SK-N-SH (cell line): ENCODE results near the gene NOL4L. TPM values are rescaled to one million over a fixed set of nuclear protein-coding genes. Genes with fewer than 3 reads are reported as not detected.

Experiments used
- CTCF ChIA-PET: fragments of 300-600, 350-600 bp; formaldehyde crosslinking; extraction: SDS; loops from one replicate; lab custom pipeline; 2021; lab: Yijun Ruan, JAX
- POLR2A ChIA-PET: fragments of 350-600 bp; sonication (Branson Sonifier 250); formaldehyde crosslinking; extraction: SDS; loops from one replicate; lab custom pipeline; 2020; ENCODE audit warnings: antibody characterized with exemption, inconsistent platforms; lab: Yijun Ruan, JAX
- DNase-seq: peaks from one replicate; pipeline ENCODE4 v3.0.0; 2012
- H2AFZ ChIP-seq: fragments of 200-600 bp; sonication (generic); 2 replicates; pipeline ENCODE4 v1.8.1; 2016; ENCODE audit warnings: antibody characterized with exemption, mild to moderate bottlenecking, low read depth
- H3F3A ChIP-seq: fragments of 200-600 bp; sonication (generic); replicated peaks from 2 replicates; pipeline ENCODE3; 2016; ENCODE audit warnings: antibody characterized with exemption, mild to moderate bottlenecking; ENCODE audit not compliant: insufficient read depth
- H3K27ac ChIP-seq, 2 experiments: fragments of 200-500 bp in 1 of 2; fragments of 200-600 bp in 1 of 2; sonication (Bioruptor generic) in 1 of 2; sonication (generic), shearing (Covaris generic) in 1 of 2; 2 replicates each; pipeline versions ENCODE4 v1.5.1 to v1.6.1; 2014 to 2016; ENCODE audit warnings: low read depth in 2 of 2, inconsistent platforms in 1 of 2, low read length in 1 of 2, mild to moderate bottlenecking in 1 of 2, mixed read lengths in 1 of 2
- H3K27me3 ChIP-seq: fragments of 200-600 bp; sonication (generic), shearing (Covaris generic); 2 replicates; pipeline ENCODE4 v1.6.1; 2016; ENCODE audit warnings: mixed run types; ENCODE audit not compliant: insufficient read depth
- H3K36me3 ChIP-seq, 2 experiments: fragments of 200-500 bp in 1 of 2; fragments of 200-600 bp in 1 of 2; sonication (Bioruptor generic) in 1 of 2; sonication (generic) in 1 of 2; replicated peaks in 1 of 2; 2 replicates each; pipeline versions ENCODE3 to v1.5.1; 2014 to 2016; ENCODE audit warnings: low read length in 1 of 2, mild to moderate bottlenecking in 1 of 2; ENCODE audit not compliant: insufficient read depth in 2 of 2, control insufficient read depth in 1 of 2
- H3K4me1 ChIP-seq, 2 experiments: fragments of 200-500 bp in 1 of 2; fragments of 200-600 bp in 1 of 2; sonication (Bioruptor generic) in 1 of 2; sonication (generic), shearing (Covaris generic) in 1 of 2; 2 replicates each; pipeline versions ENCODE4 v1.5.1 to v1.6.1; 2014 to 2016; ENCODE audit warnings: low read depth in 1 of 2, low read length in 1 of 2, mixed run types in 1 of 2; ENCODE audit not compliant: insufficient read depth in 2 of 2, control insufficient read depth in 1 of 2
- H3K4me2 ChIP-seq: fragments of 200-600 bp; sonication (generic), shearing (Covaris generic); 2 replicates; pipeline ENCODE4 v1.6.1; 2017; ENCODE audit warnings: mixed run types
- H3K4me3 ChIP-seq, 2 experiments: fragments of 200-500 bp in 1 of 2; fragments of 200-600 bp in 1 of 2; sonication (Bioruptor generic) in 1 of 2; sonication (generic), shearing (Covaris generic) in 1 of 2; 2 replicates each; pipeline versions ENCODE4 v1.5.1 to v1.8.1; 2014 to 2016; ENCODE audit warnings: low read depth in 2 of 2, inconsistent platforms in 1 of 2, low read length in 1 of 2, mild to moderate bottlenecking in 1 of 2, mixed read lengths in 1 of 2, moderate library complexity in 1 of 2
- H3K79me2 ChIP-seq: fragments of 200-600 bp; sonication (generic); 2 replicates; pipeline ENCODE4 v1.8.1; 2017; ENCODE audit warnings: mild to moderate bottlenecking; ENCODE audit not compliant: insufficient read depth
- H3K9ac ChIP-seq: fragments of 200-600 bp; sonication (generic); 2 replicates; pipeline ENCODE4 v1.6.1; 2017; ENCODE audit warnings: mixed run types
- H3K9me2 ChIP-seq: fragments of 200-600 bp; sonication (generic); 2 replicates; pipeline ENCODE4 v1.6.1; 2017; ENCODE audit warnings: mixed run types
- H3K9me3 ChIP-seq: fragments of 200-600 bp; sonication (generic); 2 replicates; pipeline ENCODE4 v1.6.1; 2017; ENCODE audit warnings: mixed run types, mild to moderate bottlenecking, moderate library complexity
- H4K20me1 ChIP-seq: fragments of 200-600 bp; sonication (generic); 2 replicates; pipeline ENCODE4 v1.6.1; 2017; ENCODE audit warnings: mild to moderate bottlenecking, mixed run types; ENCODE audit not compliant: insufficient read depth
- CHD2 ChIP-seq: fragments of 150-350 bp; IDR thresholded peaks from 2 replicates; pipeline ENCODE4 v1.6.1; 2018; ENCODE audit warnings: low read length; ENCODE audit not compliant: partially characterized antibody
- CTCF ChIP-seq: fragments of 200-600 bp; sonication (generic); IDR thresholded peaks from 2 replicates; pipeline ENCODE4 v1.6.1; 2017; ENCODE audit warnings: antibody characterized with exemption, mild to moderate bottlenecking, moderate library complexity
- EP300 ChIP-seq, 2 experiments: IDR thresholded peaks; 2 replicates each; pipeline versions ENCODE4 v1.4.0 to v1.6.1; 2012; ENCODE audit warnings: borderline replicate concordance in 1 of 2, low read depth in 1 of 2, low read length in 1 of 2
- FOXJ3 ChIP-seq: sonication (generic); formaldehyde crosslinking; IDR thresholded peaks from 2 replicates; pipeline ENCODE4 v1.5.1; 2020; ENCODE audit warnings: mild to moderate bottlenecking, missing genetic modification reagents
- FOXM1 ChIP-seq: IDR thresholded peaks from 2 replicates; pipeline ENCODE4 v1.4.0; 2012; ENCODE audit warnings: low read depth, mild to moderate bottlenecking
- MAX ChIP-seq: IDR thresholded peaks from 2 replicates; pipeline ENCODE4 v1.4.0; 2012; ENCODE audit warnings: low read depth
- MEF2A ChIP-seq: IDR thresholded peaks from 2 replicates; pipeline ENCODE4 v1.4.0; 2012; ENCODE audit warnings: low read depth, borderline replicate concordance
- NRF1 ChIP-seq: IDR thresholded peaks from 2 replicates; pipeline ENCODE4 v1.6.1; 2012; ENCODE audit warnings: low read depth, mild to moderate bottlenecking, low read length
- POLR2AphosphoS5 ChIP-seq: IDR thresholded peaks from 2 replicates; pipeline ENCODE4 v1.6.1; 2012; ENCODE audit warnings: low read depth, low read length
- RCOR1 ChIP-seq: fragments of 150-350 bp; IDR thresholded peaks from 2 replicates; pipeline ENCODE4 v1.6.1; 2017; ENCODE audit warnings: antibody characterized with exemption, low read length
- RFX5 ChIP-seq: IDR thresholded peaks from 2 replicates; pipeline ENCODE4 v1.6.1; 2012; ENCODE audit warnings: mild to moderate bottlenecking, improper control_type of control experiment, low read length
- RXRA ChIP-seq: IDR thresholded peaks from 2 replicates; pipeline ENCODE4 v1.4.0; 2012; ENCODE audit warnings: low read depth, mild to moderate bottlenecking, borderline replicate concordance
- TEAD4 ChIP-seq: IDR thresholded peaks from 2 replicates; pipeline ENCODE4 v1.4.0; 2012; ENCODE audit warnings: mild to moderate bottlenecking, borderline replicate concordance; ENCODE audit not compliant: insufficient read depth
- USF1 ChIP-seq: IDR thresholded peaks from 2 replicates; pipeline ENCODE4 v1.4.0; 2012; ENCODE audit warnings: low read depth, borderline replicate concordance
- YY1 ChIP-seq: IDR thresholded peaks from 2 replicates; pipeline ENCODE4 v1.4.0; 2012; ENCODE audit warnings: low read depth, mild to moderate bottlenecking
- ZBTB33 ChIP-seq: IDR thresholded peaks from 2 replicates; pipeline ENCODE4 v1.4.0; 2012; ENCODE audit warnings: low read depth, borderline replicate concordance
- WGBS: methylation state at CpG from one replicate; pipeline ENCODE4 v1.1.6; 2017; ENCODE audit warnings: low lambda C conversion rate; 5-methylcytosine and 5-hydroxymethylcytosine counted together
- polyA plus RNA-seq, 3 experiments: library from polyadenylated mRNA; depleted of rRNA; stranded (reverse); fragments of >200 nt; gene quantifications; 2 replicates each; pipeline ENCODE4 v1.2.3, GENCODE V29; 2012
- TF ChIP-seq, protein P1 (sequence below): fragments of 150-350 bp; IDR thresholded peaks from 2 replicates; pipeline ENCODE4 v1.6.1; 2016; ENCODE audit warnings: mild to moderate bottlenecking, low read depth, low read length

Gene NOL4L
- polyA plus RNA-seq, 1 of the 3 experiments (the other 2 are of a cell fraction), result 14.3 TPM

GRCh38 chr20:32624687-32625345 is 39.7 kb upstream of the NOL4L start (continued):
- no peak for TF ChIP-seq TEAD4
- no peak for TF ChIP-seq FOXJ3 (CRISPR knock-in tag)
- no peak for TF ChIP-seq NRF1
- TF ChIP-seq EP300 (IDR thresholded peaks at IDR 0.05; ENCODE audit: borderline replicate concordance in 1 of 2, low read depth in 1 of 2, low read length in 1 of 2), result no peak

- peaks cover 0 to 30% of the 10 kb centered on the region in 2 experiments; a peak in 3 of 4 replicates for H3K4me1 ChIP-seq
- TF ChIP-seq USF1 (no peak), MEF2A (no peak), POLR2AphosphoS5 (no peak), RXRA (no peak), CHD2 (no peak), CTCF (no peak), NRF1 (no peak), YY1 (no peak), RFX5 (no peak), FOXM1 (no peak), MAX (no peak), ZBTB33 (no peak), RCOR1 (no peak), TEAD4 (no peak)
- TF ChIP-seq, protein P1, sequence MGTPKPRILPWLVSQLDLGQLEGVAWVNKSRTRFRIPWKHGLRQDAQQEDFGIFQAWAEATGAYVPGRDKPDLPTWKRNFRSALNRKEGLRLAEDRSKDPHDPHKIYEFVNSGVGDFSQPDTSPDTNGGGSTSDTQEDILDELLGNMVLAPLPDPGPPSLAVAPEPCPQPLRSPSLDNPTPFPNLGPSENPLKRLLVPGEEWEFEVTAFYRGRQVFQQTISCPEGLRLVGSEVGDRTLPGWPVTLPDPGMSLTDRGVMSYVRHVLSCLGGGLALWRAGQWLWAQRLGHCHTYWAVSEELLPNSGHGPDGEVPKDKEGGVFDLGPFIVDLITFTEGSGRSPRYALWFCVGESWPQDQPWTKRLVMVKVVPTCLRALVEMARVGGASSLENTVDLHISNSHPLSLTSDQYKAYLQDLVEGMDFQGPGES, result no peak
- DNase-seq, result no peak
- no peak overlapping the region for H3K9ac ChIP-seq
- no peaks in the 10 kb centered on the region for H4K20me1 ChIP-seq
- POLR2A ChIA-PET, result no interaction called here
- H3K9me3 ChIP-seq, result no peaks in the 10 kb centered on the region
- no peak overlapping the region for H3K4me2 ChIP-seq
- H3F3A ChIP-seq, result no peaks in the 10 kb centered on the region
- WGBS, result 81% methylated on average over 6 of the region's 18 CpGs
- no peak overlapping the region for H3K4me3 ChIP-seq
- no peaks in the 10 kb centered on the region for H3K9me2 ChIP-seq
- H3K79me2 ChIP-seq, result no peaks in the 10 kb centered on the region
- no peak overlapping the region for H2AFZ ChIP-seq
- CTCF ChIA-PET, result interaction anchor here (0.6 kb wide), 1 partner anchor 1774 kb away, joined by 4 read pairs; no protein-coding TSS in a partner anchor
- H3K36me3 ChIP-seq, result no peaks in the 10 kb centered on the region
- no peak overlapping the region for H3K27ac ChIP-seq
- H3K27me3 ChIP-seq, result no peaks in the 10 kb centered on the region
Measured at GRCh38 chr20:32623667-32624157, 38.6 kb upstream of the NOL4L start.
